GM12892 (cell line): Measurements from ENCODE around the gene KCNMA1.

Experiments
- POLR2AphosphoS5 ChIP-seq: IDR thresholded peaks from 2 replicates; pipeline ENCODE4 v1.6.1; 2011; ENCODE audit warnings: low read depth, low read length, control low read depth
- TAF1 ChIP-seq: IDR thresholded peaks from 2 replicates; pipeline ENCODE4 v1.6.1; 2011; ENCODE audit warnings: low read depth, mild to moderate bottlenecking, control low read depth, low read length, borderline replicate concordance

- TF ChIP-seq POLR2AphosphoS5 (no peak), TAF1 (no peak)
These were observed 34.1 kb downstream of the KCNMA1 start for GRCh38 chr10:77603534-77603927.
